HFFc6 (cell line): ENCODE measurements around the gene SCGN. TPM values are rescaled to one million over a fixed set of nuclear protein-coding genes. Genes with fewer than 3 reads are reported as not detected.

Experiments used
- DNase-seq: peaks from one replicate; pipeline ENCODE4 v3.0.0-alpha.2; 2018
- H3K27ac Mint-ChIP-seq: 2 replicates; pipeline ENCODE4 v1.8.0; 2020; ENCODE audit warnings: mild to moderate bottlenecking, mixed read lengths
- H3K27me3 Mint-ChIP-seq: 2 replicates; pipeline ENCODE4 v1.8.0; 2021; ENCODE audit warnings: mild to moderate bottlenecking, moderate library complexity, mixed read lengths; ENCODE audit not compliant: insufficient read depth
- H3K36me3 Mint-ChIP-seq: 2 replicates; pipeline ENCODE4 v1.8.0; 2021; ENCODE audit warnings: low read depth, mixed read lengths
- H3K4me1 Mint-ChIP-seq: 2 replicates; pipeline ENCODE4 v1.8.0; 2020; ENCODE audit warnings: low read depth, mixed read lengths
- H3K4me3 Mint-ChIP-seq: 2 replicates; pipeline ENCODE4 v1.8.0; 2020; ENCODE audit warnings: mild to moderate bottlenecking, moderate library complexity, mixed read lengths
- H3K9me3 Mint-ChIP-seq: 2 replicates; pipeline ENCODE4 v1.8.0; 2020; ENCODE audit warnings: mild to moderate bottlenecking, mixed read lengths
- total RNA-seq, 6 experiments: library from RNA; stranded (reverse); fragmentation: NEBNext Ultra II Directional; extraction: Animal tissue kit (Norgen Biotek cat#: 25700); gene quantifications; 2 replicates in 1 of 6; 3 replicates in 5 of 6; pipeline ENCODE4 v1.2.3, GENCODE V29; 2021
- TF ChIP-seq, protein P1 (sequence below): fragments of 200-600 bp; sonication (generic); IDR thresholded peaks from 2 replicates; pipeline ENCODE4 v1.5.0; 2021; ENCODE audit warnings: antibody characterized with exemption, mild to moderate bottlenecking

SCGN gene
- total RNA-seq, 6 experiments from 2014 or later, result not detected

DNA sequence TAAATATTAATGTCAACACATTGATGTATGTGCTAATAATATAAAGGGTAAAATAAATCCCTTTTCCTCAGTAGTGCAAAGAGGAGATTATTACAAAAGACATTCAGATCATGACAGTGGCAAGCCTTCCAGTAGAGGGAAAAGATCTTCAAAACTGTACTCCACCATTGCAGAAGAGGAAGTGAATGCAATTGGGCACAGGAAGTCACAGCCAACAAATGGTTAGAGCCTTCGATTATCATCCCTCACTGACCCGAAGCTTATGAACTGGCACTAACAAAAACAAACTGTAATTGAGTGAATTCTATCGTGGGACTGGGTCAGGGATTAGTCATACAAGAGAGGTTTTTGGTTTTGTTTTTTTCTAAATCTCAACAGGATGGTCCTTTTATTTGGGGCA lies 39.3 kb upstream of the SCGN start:
- no peaks in the 10 kb centered on the region for H3K36me3 Mint-ChIP-seq
- H3K4me1 Mint-ChIP-seq, result peaks cover 12% of the 10 kb centered on the region
- no peaks in the 10 kb centered on the region for H3K9me3 Mint-ChIP-seq
- no peak for DNase-seq
- TF ChIP-seq, protein P1, sequence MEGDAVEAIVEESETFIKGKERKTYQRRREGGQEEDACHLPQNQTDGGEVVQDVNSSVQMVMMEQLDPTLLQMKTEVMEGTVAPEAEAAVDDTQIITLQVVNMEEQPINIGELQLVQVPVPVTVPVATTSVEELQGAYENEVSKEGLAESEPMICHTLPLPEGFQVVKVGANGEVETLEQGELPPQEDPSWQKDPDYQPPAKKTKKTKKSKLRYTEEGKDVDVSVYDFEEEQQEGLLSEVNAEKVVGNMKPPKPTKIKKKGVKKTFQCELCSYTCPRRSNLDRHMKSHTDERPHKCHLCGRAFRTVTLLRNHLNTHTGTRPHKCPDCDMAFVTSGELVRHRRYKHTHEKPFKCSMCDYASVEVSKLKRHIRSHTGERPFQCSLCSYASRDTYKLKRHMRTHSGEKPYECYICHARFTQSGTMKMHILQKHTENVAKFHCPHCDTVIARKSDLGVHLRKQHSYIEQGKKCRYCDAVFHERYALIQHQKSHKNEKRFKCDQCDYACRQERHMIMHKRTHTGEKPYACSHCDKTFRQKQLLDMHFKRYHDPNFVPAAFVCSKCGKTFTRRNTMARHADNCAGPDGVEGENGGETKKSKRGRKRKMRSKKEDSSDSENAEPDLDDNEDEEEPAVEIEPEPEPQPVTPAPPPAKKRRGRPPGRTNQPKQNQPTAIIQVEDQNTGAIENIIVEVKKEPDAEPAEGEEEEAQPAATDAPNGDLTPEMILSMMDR, result no peak
- no peak overlapping the region for H3K4me3 Mint-ChIP-seq
- no peak overlapping the region for H3K27ac Mint-ChIP-seq
- H3K27me3 Mint-ChIP-seq, result peaks cover 2% of the 10 kb centered on the region; the same call in 1 of the 2 replicates

DNA sequence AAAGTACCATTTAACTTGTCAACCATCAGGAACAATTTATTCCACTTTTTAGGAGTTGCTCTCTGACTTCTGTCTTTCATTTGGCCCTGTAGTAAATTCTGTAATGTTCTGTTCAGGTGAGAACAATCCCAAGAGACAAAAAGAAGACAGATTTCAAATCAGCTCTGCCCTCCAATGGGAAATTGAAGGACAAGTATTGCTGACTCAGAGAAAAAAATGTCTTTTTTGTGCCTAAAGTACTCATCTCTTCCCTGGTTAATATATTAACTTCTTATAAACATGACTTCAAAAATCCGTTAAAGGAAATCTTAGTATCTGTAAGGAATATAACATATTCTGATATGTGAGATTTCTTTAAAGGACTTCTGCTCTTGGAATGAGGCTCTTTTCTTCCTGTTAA lies 38.6 kb upstream of the SCGN start:
- no peaks in the 10 kb centered on the region for H3K36me3 Mint-ChIP-seq
- H3K27ac Mint-ChIP-seq, result no peak overlapping the region
- TF ChIP-seq, protein P1, result no peak
- DNase-seq, result no peak
- H3K4me1 Mint-ChIP-seq, result peaks cover 18% of the 10 kb centered on the region
- no peaks in the 10 kb centered on the region for H3K9me3 Mint-ChIP-seq
- H3K27me3 Mint-ChIP-seq, result peaks cover 2% of the 10 kb centered on the region; the same call in 1 of the 2 replicates
- no peak overlapping the region for H3K4me3 Mint-ChIP-seq

DNA sequence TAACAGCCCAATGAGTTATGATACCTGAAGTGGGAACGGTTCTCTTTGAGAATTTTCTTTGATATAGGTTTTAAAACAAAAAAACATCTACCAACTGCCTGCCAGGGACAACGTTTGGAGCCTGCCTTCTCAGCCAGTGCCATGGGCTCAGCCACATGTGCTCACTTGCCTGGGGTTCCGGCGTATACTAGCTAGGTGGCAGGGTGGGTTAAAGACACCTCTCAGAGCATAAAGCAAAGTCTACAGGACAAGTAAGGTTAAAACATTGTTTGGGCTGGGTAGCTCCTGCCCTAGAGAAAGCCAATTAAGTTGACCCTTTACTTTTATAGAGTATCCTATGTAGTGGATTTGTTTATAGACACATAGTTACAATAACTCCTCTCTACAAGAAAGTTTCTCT lies 38.0 kb upstream of the SCGN start:
- Mint-ChIP-seq H3K4me3 (no peak overlapping the region), H3K27ac (no peak overlapping the region), H3K27me3 (peaks cover 2% of the 10 kb centered on the region; the same call in 1 of the 2 replicates), H3K36me3 (no peaks in the 10 kb centered on the region), H3K9me3 (no peaks in the 10 kb centered on the region), H3K4me1 (peaks cover 24% of the 10 kb centered on the region)
- TF ChIP-seq, protein P1, result no peak
- no peak for DNase-seq

DNA sequence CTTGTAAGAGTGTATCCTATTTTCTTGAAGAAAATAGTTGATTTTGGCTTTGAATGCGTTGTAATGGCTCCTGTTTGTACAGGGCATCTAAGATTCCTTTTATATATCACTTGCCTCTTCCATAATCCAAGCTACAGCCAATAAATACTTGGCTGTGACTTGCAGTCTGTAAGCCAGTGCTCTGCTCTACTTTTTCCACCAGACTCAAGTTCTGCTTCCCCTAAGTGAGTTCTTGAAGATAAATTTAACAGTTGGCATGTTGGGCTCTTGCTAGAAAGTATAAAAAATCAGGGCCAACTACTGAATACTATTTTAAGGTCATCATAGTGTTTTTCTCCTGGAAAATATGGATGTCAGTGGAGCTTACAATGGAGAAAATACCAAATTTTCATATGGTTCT lies 36.5 kb upstream of the SCGN start:
- H3K9me3 Mint-ChIP-seq, result no peaks in the 10 kb centered on the region
- no peak overlapping the region for H3K27ac Mint-ChIP-seq
- no peaks in the 10 kb centered on the region for H3K36me3 Mint-ChIP-seq
- no peak for DNase-seq
- H3K27me3 Mint-ChIP-seq, result no peaks in the 10 kb centered on the region
- no peak overlapping the region for H3K4me3 Mint-ChIP-seq
- TF ChIP-seq, protein P1, result no peak
- H3K4me1 Mint-ChIP-seq, result peaks cover 27% of the 10 kb centered on the region

DNA sequence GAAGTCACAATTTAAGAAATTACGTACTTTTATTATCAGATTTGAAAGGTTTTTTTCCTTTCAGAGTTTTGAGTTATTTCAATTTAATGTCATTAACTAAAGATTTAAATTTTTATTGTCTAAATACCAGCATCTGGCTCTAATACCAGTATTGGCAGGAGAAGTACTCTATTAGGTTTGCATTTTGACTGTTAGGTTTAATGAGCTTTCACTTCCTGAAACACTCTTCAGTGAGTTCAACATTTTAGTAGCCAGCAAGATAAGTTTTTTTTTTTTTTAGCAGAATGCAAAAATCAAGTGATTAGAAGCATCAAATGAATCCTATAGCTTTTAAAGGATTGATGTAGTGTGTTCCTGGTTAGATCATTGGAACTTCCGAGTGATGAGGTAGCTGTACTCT lies 34.0 kb upstream of the SCGN start:
- Mint-ChIP-seq H3K27me3 (no peaks in the 10 kb centered on the region), H3K4me1 (peaks cover 21% of the 10 kb centered on the region), H3K4me3 (no peak overlapping the region), H3K9me3 (no peaks in the 10 kb centered on the region), H3K36me3 (no peaks in the 10 kb centered on the region), H3K27ac (no peak overlapping the region)
- no peak for DNase-seq
- TF ChIP-seq, protein P1, result no peak

DNA sequence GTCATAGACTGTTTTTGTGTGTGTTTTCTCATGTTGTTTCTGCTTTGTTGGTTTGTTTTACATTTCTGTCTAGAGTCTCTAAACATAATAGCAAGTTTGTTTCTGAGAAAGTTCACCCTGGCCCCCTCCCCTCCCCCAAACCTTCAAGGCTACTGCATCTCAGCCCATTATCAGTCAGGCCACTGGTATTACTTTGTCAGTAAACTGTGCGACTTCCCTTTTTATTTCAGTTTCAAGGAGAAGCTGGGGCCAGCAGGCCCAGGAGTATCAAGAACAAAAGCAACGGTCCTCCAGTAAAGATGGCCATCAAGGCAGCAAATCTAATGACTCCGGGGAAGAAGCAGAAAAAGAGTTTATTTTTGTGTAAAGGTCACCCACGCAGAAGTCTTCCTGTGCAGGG lies 32.8 kb upstream of the SCGN start:
- Mint-ChIP-seq H3K4me1 (peaks cover 15% of the 10 kb centered on the region), H3K27me3 (no peaks in the 10 kb centered on the region), H3K9me3 (no peaks in the 10 kb centered on the region), H3K36me3 (no peaks in the 10 kb centered on the region), H3K4me3 (no peak overlapping the region), H3K27ac (no peak overlapping the region)
- TF ChIP-seq, protein P1, result no peak
- no peak for DNase-seq
